ENCODE data around the gene BMAL1.
"Not testable (repeated sequence)": the region's sequence is repeated elsewhere in the genome, so short reads cannot be mapped to it uniquely, and the experiment has no call there.

DNA sequence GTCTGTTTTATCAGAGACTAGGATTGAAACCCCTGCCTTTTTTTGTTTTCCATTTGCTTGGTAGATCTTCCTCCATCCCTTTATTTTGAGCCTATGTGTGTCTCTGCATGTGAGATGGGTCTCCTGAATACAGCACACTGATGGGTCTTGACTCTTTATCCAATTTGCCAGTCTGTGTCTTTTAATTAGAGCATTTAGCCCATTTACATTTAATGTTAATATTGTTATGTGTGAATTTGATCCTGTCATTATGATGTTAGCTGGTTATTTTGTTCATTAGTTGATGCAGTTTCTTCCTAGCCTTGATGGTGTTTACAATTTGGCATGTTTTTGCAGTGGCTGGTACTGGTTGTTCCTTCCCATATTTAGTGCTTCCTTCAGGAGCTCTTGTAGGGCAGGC is 120.7 kb downstream of the BMAL1 start:
- TF ChIP-seq, protein P1, sequence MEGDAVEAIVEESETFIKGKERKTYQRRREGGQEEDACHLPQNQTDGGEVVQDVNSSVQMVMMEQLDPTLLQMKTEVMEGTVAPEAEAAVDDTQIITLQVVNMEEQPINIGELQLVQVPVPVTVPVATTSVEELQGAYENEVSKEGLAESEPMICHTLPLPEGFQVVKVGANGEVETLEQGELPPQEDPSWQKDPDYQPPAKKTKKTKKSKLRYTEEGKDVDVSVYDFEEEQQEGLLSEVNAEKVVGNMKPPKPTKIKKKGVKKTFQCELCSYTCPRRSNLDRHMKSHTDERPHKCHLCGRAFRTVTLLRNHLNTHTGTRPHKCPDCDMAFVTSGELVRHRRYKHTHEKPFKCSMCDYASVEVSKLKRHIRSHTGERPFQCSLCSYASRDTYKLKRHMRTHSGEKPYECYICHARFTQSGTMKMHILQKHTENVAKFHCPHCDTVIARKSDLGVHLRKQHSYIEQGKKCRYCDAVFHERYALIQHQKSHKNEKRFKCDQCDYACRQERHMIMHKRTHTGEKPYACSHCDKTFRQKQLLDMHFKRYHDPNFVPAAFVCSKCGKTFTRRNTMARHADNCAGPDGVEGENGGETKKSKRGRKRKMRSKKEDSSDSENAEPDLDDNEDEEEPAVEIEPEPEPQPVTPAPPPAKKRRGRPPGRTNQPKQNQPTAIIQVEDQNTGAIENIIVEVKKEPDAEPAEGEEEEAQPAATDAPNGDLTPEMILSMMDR (optimal IDR thresholded peaks at IDR 0.05 in 1 of 3, IDR thresholded peaks at IDR 0.05 in 1 of 3, conservative IDR thresholded peaks at IDR 0.05 in 1 of 3; ENCODE audit: extremely low read depth in 1 of 3, insufficient read depth in 2 of 3, low read length in 3 of 3): not testable (repeated sequence)
- TF ChIP-seq EZH2 (IDR thresholded peaks at IDR 0.05; ENCODE audit: low read length): not testable (repeated sequence)

All from keratinocyte (primary cell).